GM19463 (cell line): ENCODE data around the gene KIF1A.
"Not testable (repeated sequence)": the region's sequence is repeated elsewhere in the genome, so short reads cannot be mapped to it uniquely, and the experiment has no call there.

Experiments used
- ATAC-seq: cut with Tn5 transposase; IDR thresholded peaks from one replicate; pipeline ENCODE4 v1.9.1; 2021; ENCODE audit warnings: mild to moderate bottlenecking, moderate library complexity; ENCODE audit not compliant: unreplicated experiment

KIF1A gene

GRCh38 chr2:240787521-240788472, 32.2 kb downstream of the KIF1A start:
- no peak for ATAC-seq

- no peak for ATAC-seq
These were observed 33.1 kb downstream of the KIF1A start for GRCh38 chr2:240786871-240787311.

- ATAC-seq: no peak
These were observed 33.6 kb downstream of the KIF1A start for GRCh38 chr2:240786355-240786841.

- ATAC-seq: no peak
These were observed 34.3 kb downstream of the KIF1A start for GRCh38 chr2:240785424-240786335.

- ATAC-seq: no peak
These were observed 35.2 kb downstream of the KIF1A start for GRCh38 chr2:240784629-240785423.

- no peak for ATAC-seq
These were observed 36.0 kb downstream of the KIF1A start for GRCh38 chr2:240783819-240784621.

- no peak for ATAC-seq
These were observed 36.9 kb downstream of the KIF1A start for GRCh38 chr2:240782886-240783818.

- ATAC-seq: no peak
These were observed 37.7 kb downstream of the KIF1A start for GRCh38 chr2:240782221-240782885.

GRCh38 chr2:240781471-240782220, 38.4 kb downstream of the KIF1A start:
- ATAC-seq: no peak

- no peak for ATAC-seq
These were observed 39.9 kb downstream of the KIF1A start for GRCh38 chr2:240780023-240780700.

- ATAC-seq: not testable (repeated sequence)
These were observed 40.7 kb downstream of the KIF1A start for GRCh38 chr2:240779250-240779832.

- no peak for ATAC-seq
These were observed 41.6 kb downstream of the KIF1A start for GRCh38 chr2:240778426-240778825.

- ATAC-seq: no peak
These were observed 42.4 kb downstream of the KIF1A start for GRCh38 chr2:240777456-240778212.

GRCh38 chr2:240775905-240776304, 44.1 kb downstream of the KIF1A start:
- ATAC-seq: no peak

- no peak for ATAC-seq
These were observed 45.2 kb downstream of the KIF1A start for GRCh38 chr2:240774856-240775255.

GRCh38 chr2:240769096-240769495, 50.9 kb downstream of the KIF1A start:
- no peak for ATAC-seq
